ENCODE data around the gene COL6A3. TPM values are rescaled to one million over a fixed set of nuclear protein-coding genes. Genes with fewer than 3 reads are reported as not detected.

COL6A3 gene
- polyA plus RNA-seq, 1 donor (not counting 4 experiments of a cell fraction or from before 2014, with no cell fraction given), result not detected

DNA sequence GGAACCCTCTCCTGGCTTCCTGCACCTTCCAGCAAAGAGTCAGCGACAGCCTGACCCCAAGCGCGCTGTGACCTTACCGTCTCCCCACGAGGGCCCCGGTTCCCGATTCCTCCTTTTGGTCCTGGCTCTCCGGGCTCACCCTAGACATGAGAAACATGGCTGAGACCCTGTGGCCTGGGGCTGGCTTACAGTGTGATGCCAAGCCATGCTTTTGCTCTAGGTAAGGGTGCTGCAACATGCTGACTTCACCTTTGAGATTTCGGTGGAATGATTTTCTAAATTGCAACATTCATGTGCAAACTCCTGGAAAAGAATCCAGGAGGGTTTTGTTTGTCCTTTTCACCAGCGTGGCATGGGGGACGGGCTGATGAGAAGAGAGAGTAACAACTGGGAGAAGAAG lies 63.9 kb downstream of the COL6A3 start:
- no peaks in the 10 kb centered on the region for H3K9me3 ChIP-seq (ENCODE audit: control insufficient read depth, low read depth, low read length)
- dilution Hi-C loops (cut with MboI; ENCODE audit: extremely low pct_ligation_motif_present, low sequenced_read_pairs), result no loop called here
- H3K36me3 ChIP-seq (ENCODE audit: control insufficient read depth in 2 of 2, extremely low read depth in 1 of 2, insufficient read depth in 2 of 2, low read length in 2 of 2), result no peaks in the 10 kb centered on the region
- no peak for TF ChIP-seq EZH2 (IDR thresholded peaks at IDR 0.05; ENCODE audit: low read length)
- TF ChIP-seq, protein P1, sequence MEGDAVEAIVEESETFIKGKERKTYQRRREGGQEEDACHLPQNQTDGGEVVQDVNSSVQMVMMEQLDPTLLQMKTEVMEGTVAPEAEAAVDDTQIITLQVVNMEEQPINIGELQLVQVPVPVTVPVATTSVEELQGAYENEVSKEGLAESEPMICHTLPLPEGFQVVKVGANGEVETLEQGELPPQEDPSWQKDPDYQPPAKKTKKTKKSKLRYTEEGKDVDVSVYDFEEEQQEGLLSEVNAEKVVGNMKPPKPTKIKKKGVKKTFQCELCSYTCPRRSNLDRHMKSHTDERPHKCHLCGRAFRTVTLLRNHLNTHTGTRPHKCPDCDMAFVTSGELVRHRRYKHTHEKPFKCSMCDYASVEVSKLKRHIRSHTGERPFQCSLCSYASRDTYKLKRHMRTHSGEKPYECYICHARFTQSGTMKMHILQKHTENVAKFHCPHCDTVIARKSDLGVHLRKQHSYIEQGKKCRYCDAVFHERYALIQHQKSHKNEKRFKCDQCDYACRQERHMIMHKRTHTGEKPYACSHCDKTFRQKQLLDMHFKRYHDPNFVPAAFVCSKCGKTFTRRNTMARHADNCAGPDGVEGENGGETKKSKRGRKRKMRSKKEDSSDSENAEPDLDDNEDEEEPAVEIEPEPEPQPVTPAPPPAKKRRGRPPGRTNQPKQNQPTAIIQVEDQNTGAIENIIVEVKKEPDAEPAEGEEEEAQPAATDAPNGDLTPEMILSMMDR (optimal IDR thresholded peaks at IDR 0.05 in 1 of 3, IDR thresholded peaks at IDR 0.05 in 1 of 3, conservative IDR thresholded peaks at IDR 0.05 in 1 of 3; ENCODE audit: extremely low read depth in 1 of 3, insufficient read depth in 2 of 3, low read length in 3 of 3), result no peak
- H3K79me2 ChIP-seq (ENCODE audit: control insufficient read depth, insufficient read depth, low read length), result no peaks in the 10 kb centered on the region
- H3K27ac ChIP-seq (ENCODE audit: control insufficient read depth, insufficient read depth, low read length), result no peak overlapping the region
- H3K27me3 ChIP-seq (ENCODE audit: control insufficient read depth, extremely low read depth, insufficient read depth, low read length), result peaks cover 38% of the 10 kb centered on the region
- DNase-seq (ENCODE audit: low read depth, low spot score), result no peak
- H3K9me1 ChIP-seq (ENCODE audit: control insufficient read depth, extremely low read depth, insufficient read depth, low read length), result no peaks in the 10 kb centered on the region
- peaks cover 16% of the 10 kb centered on the region for H3K4me1 ChIP-seq (ENCODE audit: control insufficient read depth, extremely low read depth, insufficient read depth, low read length)
- H2AFZ ChIP-seq (ENCODE audit: control insufficient read depth, low read length), result no peak overlapping the region
- no peak overlapping the region for H3K4me2 ChIP-seq (ENCODE audit: control insufficient read depth, extremely low read depth, insufficient read depth, low read depth, low read length)
- H4K20me1 ChIP-seq (ENCODE audit: control insufficient read depth, extremely low read depth, insufficient read depth, low read length), result no peaks in the 10 kb centered on the region
- H3K4me3 ChIP-seq (ENCODE audit: control insufficient read depth in 2 of 3, extremely low read depth in 1 of 3, insufficient read depth in 2 of 3, low read depth in 1 of 3, low read length in 3 of 3), result no peak overlapping the region
- H3K9ac ChIP-seq (ENCODE audit: control insufficient read depth, extremely low read depth, insufficient read depth, low read length), result no peak overlapping the region
- no peak for FAIRE-seq

DNA sequence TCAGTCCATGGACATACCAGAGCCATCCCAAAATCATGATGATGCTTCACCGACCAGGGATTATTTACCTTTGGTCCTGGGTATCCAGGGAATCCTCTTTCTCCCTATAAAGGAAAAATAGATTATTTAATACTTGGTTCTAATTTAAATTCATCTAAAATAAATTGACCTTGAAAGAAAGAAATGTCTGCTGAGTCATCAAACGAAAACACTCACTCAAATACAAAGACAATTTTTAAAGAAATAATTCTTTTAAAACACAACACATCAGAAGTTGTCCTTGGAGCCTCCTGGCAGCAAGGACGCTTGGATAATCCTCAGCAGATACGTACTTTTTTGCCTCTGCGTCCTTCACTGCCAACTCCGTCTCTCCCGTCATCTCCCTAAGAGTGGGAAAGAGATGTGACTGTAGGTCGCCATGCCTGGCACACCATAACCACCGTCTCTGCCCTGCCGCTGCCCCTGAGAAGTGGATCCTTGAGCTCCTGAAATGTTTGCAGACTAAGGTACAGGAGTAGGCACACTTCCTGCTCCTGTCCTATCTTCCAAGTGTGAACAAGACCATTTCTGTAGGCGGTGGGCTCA lies 65.6 kb downstream of the COL6A3 start:
- no peak for DNase-seq (ENCODE audit: low read depth, low spot score)
- Histone ChIP-seq H3K9me3 (ENCODE audit: control insufficient read depth, low read depth, low read length) (no peaks in the 10 kb centered on the region), H3K27ac (ENCODE audit: control insufficient read depth, insufficient read depth, low read length) (no peak overlapping the region), H3K79me2 (ENCODE audit: control insufficient read depth, insufficient read depth, low read length) (no peaks in the 10 kb centered on the region), H3K4me1 (ENCODE audit: control insufficient read depth, extremely low read depth, insufficient read depth, low read length) (peaks cover 6% of the 10 kb centered on the region), H3K4me2 (ENCODE audit: control insufficient read depth, extremely low read depth, insufficient read depth, low read depth, low read length) (no peak overlapping the region), H3K36me3 (ENCODE audit: control insufficient read depth in 2 of 2, extremely low read depth in 1 of 2, insufficient read depth in 2 of 2, low read length in 2 of 2) (no peaks in the 10 kb centered on the region), H2AFZ (ENCODE audit: control insufficient read depth, low read length) (no peak overlapping the region), H3K4me3 (ENCODE audit: control insufficient read depth in 2 of 3, extremely low read depth in 1 of 3, insufficient read depth in 2 of 3, low read depth in 1 of 3, low read length in 3 of 3) (no peak overlapping the region), H3K9me1 (ENCODE audit: control insufficient read depth, extremely low read depth, insufficient read depth, low read length) (no peaks in the 10 kb centered on the region), H3K27me3 (ENCODE audit: control insufficient read depth, extremely low read depth, insufficient read depth, low read length) (peaks cover 40% of the 10 kb centered on the region), H4K20me1 (ENCODE audit: control insufficient read depth, extremely low read depth, insufficient read depth, low read length) (no peaks in the 10 kb centered on the region), H3K9ac (ENCODE audit: control insufficient read depth, extremely low read depth, insufficient read depth, low read length) (no peak overlapping the region)
- no peak for FAIRE-seq
- TF ChIP-seq, protein P1 (optimal IDR thresholded peaks at IDR 0.05 in 1 of 3, IDR thresholded peaks at IDR 0.05 in 1 of 3, conservative IDR thresholded peaks at IDR 0.05 in 1 of 3; ENCODE audit: extremely low read depth in 1 of 3, insufficient read depth in 2 of 3, low read length in 3 of 3), result no peak
- TF ChIP-seq EZH2 (IDR thresholded peaks at IDR 0.05; ENCODE audit: low read length), result no peak
- dilution Hi-C loops (cut with MboI; ENCODE audit: extremely low pct_ligation_motif_present, low sequenced_read_pairs), result no loop called here
